ENCODE results near the gene RAPGEF1. TPM values are rescaled to one million over a fixed set of nuclear protein-coding genes. Genes with fewer than 3 reads are reported as not detected.

RAPGEF1 gene
- total RNA-seq, 3 donors from 2014 or later, result 106 to 120 (median 111) TPM

DNA sequence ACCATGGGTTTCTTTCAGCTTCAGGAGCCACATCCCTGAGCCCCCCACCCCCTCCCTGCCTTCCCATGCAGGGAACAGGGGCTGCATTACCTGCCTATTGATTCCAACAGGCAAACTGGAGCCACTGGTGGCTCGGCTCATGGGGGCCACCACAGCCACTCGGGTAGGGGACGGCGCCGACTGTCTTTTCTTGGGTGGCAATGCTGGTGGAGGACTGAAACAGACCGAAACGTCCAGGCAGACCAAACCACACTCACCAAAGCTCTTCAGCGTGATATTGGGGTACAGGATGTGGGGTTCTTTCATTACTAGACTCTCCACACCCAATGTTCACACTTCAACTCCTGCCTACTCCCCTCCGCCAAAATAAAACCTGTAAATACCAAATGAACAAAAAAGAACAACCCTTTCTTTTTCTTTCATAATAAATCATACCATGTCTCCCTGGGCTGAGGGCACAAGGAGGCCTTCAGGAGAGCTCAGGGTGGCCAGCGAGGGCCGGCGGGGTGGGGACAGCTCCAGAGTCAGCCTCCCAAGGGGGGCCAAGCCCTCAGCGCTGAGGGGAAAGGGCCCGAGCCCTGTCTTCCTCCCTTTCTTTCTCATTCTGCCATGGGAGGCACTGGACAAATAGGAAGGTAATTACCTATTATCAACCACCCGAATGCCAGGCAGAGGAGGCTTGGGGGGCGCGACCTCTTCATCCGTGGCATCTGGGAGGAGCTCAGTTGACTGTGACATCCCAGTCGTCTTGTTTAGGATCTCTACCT lies 111.2 kb downstream of the RAPGEF1 start:
- no peak for DNase-seq
- Mint-ChIP-seq H3K4me1 (ENCODE audit: low read depth) (peaks cover 39% of the 10 kb centered on the region), H3K9me3 (no peaks in the 10 kb centered on the region), H3K36me3 (ENCODE audit: insufficient read depth) (peaks cover 33% of the 10 kb centered on the region), H3K4me3 (no peak overlapping the region), H3K27me3 (ENCODE audit: low read depth) (no peaks in the 10 kb centered on the region)
- peak in 1 of 2 donors; percentile 10 for ATAC-seq

DNA sequence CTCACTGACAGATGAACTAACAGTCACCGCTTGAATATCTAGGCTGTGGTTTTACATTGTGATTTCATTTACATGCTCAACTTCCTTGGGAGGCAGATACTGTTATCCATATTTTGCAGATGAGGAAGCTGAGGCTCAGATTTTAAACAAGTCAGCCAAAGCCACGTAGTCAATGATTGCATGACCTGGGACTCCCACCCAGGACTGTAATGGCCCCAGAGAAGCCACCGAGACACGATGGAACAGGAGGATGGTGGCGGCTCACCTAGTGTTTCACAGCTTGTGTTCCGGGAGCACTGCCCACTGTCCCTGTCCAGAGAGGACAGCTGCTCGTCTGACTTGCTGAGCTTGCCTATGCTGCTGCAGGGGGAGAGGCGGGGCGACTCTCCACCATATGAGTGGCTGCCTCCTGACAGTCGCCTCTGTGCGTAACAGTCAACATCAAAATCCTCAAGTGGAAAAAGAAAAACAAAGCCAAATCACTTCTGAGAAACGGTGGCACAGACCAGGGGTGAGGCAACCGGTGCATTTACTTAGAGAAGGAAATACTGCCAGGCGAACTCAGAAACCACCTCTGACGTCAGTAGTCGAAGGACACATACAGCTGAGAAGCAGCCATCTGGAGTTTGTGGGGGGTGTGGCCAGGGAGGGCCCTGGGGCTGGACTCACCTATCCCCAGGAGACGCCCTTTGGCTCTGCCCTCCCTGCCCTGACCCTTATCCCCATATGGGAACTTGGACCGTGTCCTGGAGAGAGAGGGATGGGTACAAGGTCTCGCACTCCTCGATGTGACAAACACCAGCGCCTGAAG lies 112.0 kb downstream of the RAPGEF1 start:
- Mint-ChIP-seq H3K36me3 (ENCODE audit: insufficient read depth) (peaks cover 37% of the 10 kb centered on the region), H3K27me3 (ENCODE audit: low read depth) (no peaks in the 10 kb centered on the region), H3K9me3 (no peaks in the 10 kb centered on the region), H3K4me1 (ENCODE audit: low read depth) (peaks cover 36% of the 10 kb centered on the region), H3K4me3 (peak overlapping the region; percentile 44)
- ATAC-seq (peak; percentile 63 to 68), DNase-seq (peak; percentile 54)

DNA sequence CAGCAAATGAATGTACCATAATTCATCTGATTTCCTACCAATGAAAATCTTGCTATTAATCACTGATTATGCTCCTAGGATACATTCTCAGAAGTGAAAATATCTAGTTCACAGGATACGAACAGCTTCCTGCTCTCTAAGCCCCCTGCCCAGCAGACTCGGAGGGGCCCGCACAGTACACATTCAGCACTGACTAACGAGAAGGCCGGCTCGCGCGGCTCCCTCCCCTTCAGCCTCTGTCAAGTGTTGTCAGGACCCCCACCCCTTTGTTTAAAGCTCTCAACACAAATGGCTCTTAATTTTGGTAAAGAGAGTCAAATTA lies 112.6 kb downstream of the RAPGEF1 start:
- peak overlapping the region; percentile 44 for H3K4me3 Mint-ChIP-seq
- H3K9me3 Mint-ChIP-seq, result no peaks in the 10 kb centered on the region
- peaks cover 37% of the 10 kb centered on the region for H3K36me3 Mint-ChIP-seq (ENCODE audit: insufficient read depth)
- no peak for ATAC-seq
- peaks cover 36% of the 10 kb centered on the region for H3K4me1 Mint-ChIP-seq (ENCODE audit: low read depth)
- DNase-seq, result no peak
- no peaks in the 10 kb centered on the region for H3K27me3 Mint-ChIP-seq (ENCODE audit: low read depth)

DNA sequence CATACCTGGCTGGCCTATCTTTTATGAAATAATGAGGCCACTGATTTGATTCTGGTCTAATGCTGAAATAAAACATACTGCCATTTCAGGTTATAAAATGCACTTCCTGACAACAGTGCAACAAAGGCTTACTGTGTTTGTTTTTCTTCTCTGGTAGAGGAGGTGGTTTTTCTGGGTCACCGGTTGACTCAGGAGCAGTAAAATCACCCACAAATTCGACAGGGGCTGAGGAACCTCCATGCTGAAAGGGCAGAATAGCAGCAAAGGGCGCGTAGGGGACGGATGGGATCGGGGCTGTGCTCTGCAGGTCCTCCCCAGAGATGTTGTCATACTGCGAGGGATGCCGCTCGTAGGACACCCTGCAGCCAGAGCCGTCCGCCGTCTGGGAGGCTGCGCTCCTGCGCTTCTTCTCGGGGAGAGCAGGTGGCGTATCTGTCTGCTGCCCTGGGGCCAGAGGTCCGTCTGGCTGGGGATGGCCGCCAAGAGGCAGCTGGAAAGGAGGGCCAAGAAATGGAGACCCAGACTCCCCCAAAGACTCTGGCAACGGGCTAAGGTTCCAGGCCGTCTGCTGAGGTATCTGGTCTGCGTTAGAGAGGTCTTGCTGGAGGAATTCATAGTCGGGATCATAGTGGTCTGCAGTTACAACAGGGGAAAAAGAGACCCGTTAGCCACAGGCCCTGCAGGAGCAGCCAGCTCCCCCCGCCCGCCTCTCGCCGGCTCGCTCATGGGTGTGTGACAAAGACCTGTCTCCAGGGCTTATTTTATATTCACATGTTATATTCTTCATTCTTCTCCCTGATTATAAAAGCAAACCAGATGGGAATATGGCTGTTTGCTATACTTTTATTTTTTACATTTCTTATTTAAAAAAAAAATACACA lies 113.8 kb downstream of the RAPGEF1 start:
- Mint-ChIP-seq H3K9me3 (no peaks in the 10 kb centered on the region), H3K27me3 (ENCODE audit: low read depth) (no peaks in the 10 kb centered on the region), H3K36me3 (ENCODE audit: insufficient read depth) (peaks cover 38% of the 10 kb centered on the region), H3K4me3 (no peak overlapping the region), H3K4me1 (ENCODE audit: low read depth) (peaks cover 39% of the 10 kb centered on the region)
- ATAC-seq (peak in 1 of 2 donors; percentile 6), DNase-seq (no peak)

DNA sequence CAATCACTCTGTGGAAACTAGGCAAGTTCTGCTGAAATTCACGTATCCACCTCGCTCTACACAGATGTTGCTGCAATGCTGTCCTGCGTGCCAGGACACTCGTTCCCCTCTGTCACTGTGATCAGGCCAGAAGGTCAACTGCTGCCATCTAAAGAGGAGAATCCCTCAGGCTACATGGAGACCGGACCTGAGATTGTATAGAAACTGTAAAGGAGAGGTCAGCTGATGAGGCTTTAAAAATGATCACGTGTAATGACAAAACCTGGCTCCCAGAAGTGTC lies 114.4 kb downstream of the RAPGEF1 start:
- peaks cover 36% of the 10 kb centered on the region for H3K36me3 Mint-ChIP-seq (ENCODE audit: insufficient read depth)
- H3K4me1 Mint-ChIP-seq (ENCODE audit: low read depth), result peaks cover 34% of the 10 kb centered on the region
- ATAC-seq (no peak), DNase-seq (no peak)
- no peaks in the 10 kb centered on the region for H3K27me3 Mint-ChIP-seq (ENCODE audit: low read depth)
- H3K4me3 Mint-ChIP-seq, result no peak overlapping the region
- no peaks in the 10 kb centered on the region for H3K9me3 Mint-ChIP-seq

DNA sequence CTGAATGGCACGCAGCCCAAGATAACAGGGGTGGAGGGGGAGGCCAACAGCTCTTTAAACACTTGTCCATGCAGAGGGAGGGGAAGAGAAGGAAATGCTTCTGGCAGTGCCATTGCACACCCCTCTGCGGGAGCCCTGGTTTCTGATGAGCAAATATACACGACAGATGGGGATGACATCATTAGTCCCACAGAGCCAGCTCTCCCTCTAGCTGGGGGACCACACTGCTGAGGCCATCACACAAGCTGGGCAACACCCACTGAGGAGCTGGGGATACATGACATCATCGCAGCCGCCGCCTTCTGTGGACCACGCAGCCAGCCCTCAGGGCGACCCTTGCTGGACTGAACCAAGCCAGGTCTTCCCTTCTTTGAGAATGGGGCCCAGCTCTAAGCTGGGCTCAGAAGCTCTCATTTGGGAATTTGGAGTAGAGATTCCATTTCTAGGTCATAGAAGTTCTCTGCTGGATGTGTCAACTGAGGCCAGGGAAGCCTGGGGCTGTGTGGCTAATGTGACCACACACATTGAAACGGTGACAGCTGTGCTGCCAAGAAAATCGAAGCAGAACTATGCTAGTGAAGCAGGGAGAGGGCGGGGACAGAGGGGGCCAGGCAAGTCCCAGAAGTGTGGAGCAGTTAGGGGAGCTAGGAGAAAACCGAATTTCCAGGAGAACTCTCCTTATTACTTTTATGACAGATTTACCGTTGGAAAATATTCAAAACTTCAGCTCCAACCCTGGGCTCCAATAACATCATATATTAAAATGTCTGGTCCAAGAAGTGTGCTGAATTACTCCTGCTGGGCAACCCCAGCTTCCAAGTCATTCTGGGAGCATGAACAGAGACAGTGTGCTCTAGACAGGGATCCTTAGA lies 115.0 kb downstream of the RAPGEF1 start:
- Mint-ChIP-seq H3K36me3 (ENCODE audit: insufficient read depth) (peaks cover 36% of the 10 kb centered on the region), H3K9me3 (no peaks in the 10 kb centered on the region), H3K4me3 (no peak overlapping the region), H3K27me3 (ENCODE audit: low read depth) (no peaks in the 10 kb centered on the region), H3K4me1 (ENCODE audit: low read depth) (peaks cover 30% of the 10 kb centered on the region)
- no peak for DNase-seq
- no peak for ATAC-seq

DNA sequence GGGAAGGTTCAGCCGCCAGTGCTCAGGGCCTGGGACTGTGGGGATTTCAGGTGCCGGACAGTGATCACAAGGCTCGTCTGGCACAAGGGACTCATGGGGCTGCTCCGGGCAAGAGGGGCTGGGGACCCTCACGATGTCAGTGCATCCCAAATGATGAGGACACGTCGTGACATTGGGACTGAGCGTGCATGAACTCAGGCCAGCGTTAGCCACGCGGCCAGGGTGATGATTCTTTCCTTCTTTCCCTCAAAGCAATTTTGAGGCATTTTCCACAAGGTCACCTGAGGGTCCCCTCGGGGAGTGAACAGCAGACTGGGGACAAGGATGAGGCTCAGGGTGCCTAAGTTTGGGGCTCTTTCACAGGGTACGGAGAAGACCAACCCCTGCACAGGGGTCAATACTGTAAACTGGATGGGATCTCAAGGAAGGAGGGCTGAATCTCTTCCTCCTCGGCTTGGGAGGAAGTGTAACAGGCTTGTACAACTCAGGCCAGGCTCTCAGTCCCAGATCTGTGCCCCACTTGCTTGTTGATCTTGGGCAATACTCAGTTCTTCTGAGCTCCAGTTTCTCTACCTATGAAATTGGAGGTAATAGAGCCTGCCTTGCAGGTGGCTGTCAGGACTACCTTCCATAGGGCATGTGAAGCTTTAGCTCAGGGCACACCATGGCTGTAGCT lies 116.1 kb downstream of the RAPGEF1 start:
- peaks cover 39% of the 10 kb centered on the region for H3K36me3 Mint-ChIP-seq (ENCODE audit: insufficient read depth)
- H3K4me1 Mint-ChIP-seq (ENCODE audit: low read depth), result peaks cover 23% of the 10 kb centered on the region

DNA sequence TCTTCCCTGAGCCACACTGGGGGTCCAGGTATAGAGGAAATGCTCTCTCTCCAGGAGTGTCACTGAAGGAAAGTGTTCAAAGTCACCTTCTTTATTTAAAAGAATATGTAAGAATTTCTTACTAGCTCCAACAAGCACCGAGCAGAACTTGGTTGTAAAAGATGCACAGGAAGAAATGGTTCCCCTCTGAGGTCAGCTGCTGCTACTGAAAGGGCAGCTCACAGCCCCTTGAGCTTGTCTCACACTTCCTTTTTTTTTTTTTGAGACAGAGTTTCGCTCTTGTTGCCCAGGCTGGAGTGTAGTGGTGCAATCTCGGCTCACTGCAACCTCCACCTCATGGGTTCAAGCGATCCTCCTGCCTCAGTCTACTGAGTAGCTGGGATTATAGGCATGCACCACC lies 117.4 kb downstream of the RAPGEF1 start:
- peaks cover 16% of the 10 kb centered on the region for H3K4me1 Mint-ChIP-seq (ENCODE audit: low read depth)
- H3K36me3 Mint-ChIP-seq (ENCODE audit: insufficient read depth), result peaks cover 49% of the 10 kb centered on the region
- DNase-seq, result no peak
- H3K4me3 Mint-ChIP-seq, result no peak overlapping the region
- H3K27me3 Mint-ChIP-seq (ENCODE audit: low read depth), result no peaks in the 10 kb centered on the region
- no peak for ATAC-seq
- H3K9me3 Mint-ChIP-seq, result no peaks in the 10 kb centered on the region

More for the DNA sequence above, 116.1 kb downstream of the RAPGEF1 start:
- DNase-seq (no peak), ATAC-seq (no peak)
- Mint-ChIP-seq H3K4me3 (no peak overlapping the region), H3K27me3 (ENCODE audit: low read depth) (no peaks in the 10 kb centered on the region), H3K9me3 (no peaks in the 10 kb centered on the region)

DNA sequence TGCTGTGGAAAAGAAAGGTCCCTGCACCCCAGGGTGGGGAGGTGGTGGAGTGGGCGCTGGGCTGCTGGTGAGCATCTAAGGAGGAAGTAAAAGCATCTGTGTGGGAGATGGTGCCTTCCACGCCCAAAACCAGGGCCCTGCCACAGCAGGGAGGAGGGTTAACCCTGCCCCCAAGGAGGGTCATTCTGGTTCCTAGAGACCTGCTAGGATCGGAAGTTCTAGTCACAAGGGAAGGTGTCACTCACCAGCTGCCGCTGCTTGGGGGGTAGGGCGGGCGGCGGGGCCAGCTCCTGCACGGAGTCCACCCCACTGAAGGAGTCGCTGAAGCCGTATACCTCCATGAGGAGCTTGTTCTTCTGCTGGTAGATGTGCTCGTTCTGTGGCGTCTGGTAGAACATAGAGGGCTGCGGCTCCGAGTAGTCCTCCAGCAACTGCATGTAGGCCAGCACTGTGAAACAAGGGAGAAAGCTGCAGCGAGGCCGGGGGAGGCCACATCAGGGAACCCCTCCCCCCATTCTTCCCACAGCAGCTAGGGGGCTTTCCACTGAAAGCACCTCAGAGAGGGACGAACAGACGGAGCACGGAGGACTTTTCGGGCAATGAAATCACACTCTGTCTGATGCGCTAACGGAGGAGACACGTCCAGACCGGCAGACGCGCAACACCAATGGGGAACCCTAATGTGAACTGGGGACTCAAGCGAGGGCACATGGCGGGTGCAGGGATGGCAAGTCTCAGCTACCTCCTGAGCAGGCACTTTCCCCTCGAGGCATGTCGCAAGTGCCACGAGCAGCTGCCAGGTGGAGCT lies 118.1 kb downstream of the RAPGEF1 start:
- no peak overlapping the region for H3K4me3 Mint-ChIP-seq
- DNase-seq (no peak), ATAC-seq (peak in 1 of 2 donors; percentile 35)
- H3K27me3 Mint-ChIP-seq (ENCODE audit: low read depth), result no peaks in the 10 kb centered on the region
- H3K4me1 Mint-ChIP-seq (ENCODE audit: low read depth), result peaks cover 12% of the 10 kb centered on the region
- no peaks in the 10 kb centered on the region for H3K9me3 Mint-ChIP-seq
- peaks cover 53% of the 10 kb centered on the region for H3K36me3 Mint-ChIP-seq (ENCODE audit: insufficient read depth)

DNA sequence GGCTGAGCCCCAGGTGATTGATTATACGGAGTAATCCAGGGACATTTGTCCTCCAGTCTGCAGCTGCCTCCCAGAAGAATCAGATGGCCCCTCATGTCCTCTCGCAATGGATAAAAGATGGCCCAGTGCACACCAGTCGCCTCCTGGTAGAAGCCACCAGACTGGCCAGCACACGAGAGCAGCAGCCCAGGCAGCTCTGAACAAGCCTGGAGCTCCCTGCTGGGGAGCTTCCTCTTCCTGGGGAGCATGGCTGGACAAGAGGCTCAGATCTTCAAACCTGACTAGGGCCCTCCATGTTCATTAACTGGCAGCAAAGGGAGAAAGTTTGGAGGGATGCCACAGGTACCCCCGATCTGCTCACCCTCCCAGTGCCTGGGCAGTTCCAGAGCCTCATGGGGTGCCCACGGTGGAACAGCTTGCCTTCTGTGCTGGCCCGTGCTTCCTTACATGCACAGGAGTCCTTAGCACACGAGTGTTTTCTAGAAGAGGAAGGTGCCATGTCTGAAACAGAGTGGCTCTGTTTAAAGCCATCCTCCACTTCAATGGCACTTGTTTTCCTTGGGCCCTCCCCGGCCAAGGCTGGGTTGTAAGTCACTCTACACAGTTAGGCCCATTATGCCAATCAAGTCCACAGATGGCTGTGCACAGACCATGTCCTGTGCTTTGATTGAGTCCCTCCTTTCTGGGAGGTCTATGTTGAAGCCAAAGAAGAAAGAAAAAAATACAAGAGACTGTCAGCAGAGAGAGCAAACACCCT lies 118.9 kb downstream of the RAPGEF1 start:
- H3K36me3 Mint-ChIP-seq (ENCODE audit: insufficient read depth), result peaks cover 55% of the 10 kb centered on the region
- ATAC-seq, result no peak
- no peak overlapping the region for H3K4me3 Mint-ChIP-seq

DNA sequence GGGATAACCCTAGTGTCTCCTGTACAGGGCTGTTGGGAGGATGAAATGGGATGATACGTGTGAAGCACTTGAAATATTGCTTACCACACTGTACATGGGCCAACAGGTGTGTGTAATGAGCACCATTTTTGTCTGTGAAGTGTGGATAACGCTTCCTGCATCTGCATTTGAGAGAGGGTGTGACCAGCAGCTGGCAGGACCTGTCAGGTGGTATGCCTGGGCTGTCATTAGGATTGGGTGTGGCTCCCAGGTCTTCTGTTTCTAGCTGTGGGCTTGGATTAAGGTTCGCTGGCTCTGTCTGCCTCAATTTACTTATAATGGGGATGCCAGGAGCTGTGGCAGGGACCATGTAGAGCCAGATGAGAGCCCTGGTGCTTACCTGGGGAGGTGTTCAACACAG lies 120.2 kb downstream of the RAPGEF1 start:
- Mint-ChIP-seq H3K4me3 (no peak overlapping the region), H3K27me3 (ENCODE audit: low read depth) (no peaks in the 10 kb centered on the region), H3K9me3 (no peaks in the 10 kb centered on the region), H3K36me3 (ENCODE audit: insufficient read depth) (peaks cover 51% of the 10 kb centered on the region), H3K4me1 (ENCODE audit: low read depth) (peaks cover 10% of the 10 kb centered on the region)
- DNase-seq, result no peak
- ATAC-seq, result no peak

More for the DNA sequence above, 118.9 kb downstream of the RAPGEF1 start:
- H3K4me1 Mint-ChIP-seq (ENCODE audit: low read depth), result peaks cover 12% of the 10 kb centered on the region
- H3K27me3 Mint-ChIP-seq (ENCODE audit: low read depth), result no peaks in the 10 kb centered on the region
- no peak for DNase-seq
- H3K9me3 Mint-ChIP-seq, result no peaks in the 10 kb centered on the region

DNA sequence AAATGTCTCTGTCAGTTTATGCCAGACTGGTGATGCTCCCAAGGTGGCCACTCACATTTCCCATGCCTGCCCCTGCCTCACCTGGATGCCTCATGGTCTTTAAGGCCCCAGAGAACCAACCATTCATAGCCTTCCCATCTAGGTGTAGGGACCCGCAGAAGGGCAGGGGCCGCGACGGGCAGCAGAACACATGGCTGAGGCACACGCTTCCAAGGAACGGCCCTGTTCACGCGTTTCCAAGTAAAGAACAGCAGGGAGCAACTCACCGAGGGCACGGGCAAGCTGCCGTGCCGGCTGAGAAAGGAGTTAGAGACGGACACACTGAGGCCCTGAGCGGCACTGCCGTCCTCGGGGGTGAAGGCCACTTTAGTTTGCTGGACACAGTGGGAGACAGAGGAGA lies 121.1 kb downstream of the RAPGEF1 start:
- Mint-ChIP-seq H3K36me3 (ENCODE audit: insufficient read depth) (peaks cover 55% of the 10 kb centered on the region), H3K4me3 (no peak overlapping the region), H3K4me1 (ENCODE audit: low read depth) (peaks cover 10% of the 10 kb centered on the region), H3K9me3 (no peaks in the 10 kb centered on the region), H3K27me3 (ENCODE audit: low read depth) (no peaks in the 10 kb centered on the region)
- ATAC-seq, result no peak
- no peak for DNase-seq
